ENCODE results near the gene GRIK4. TPM values are rescaled to one million over a fixed set of nuclear protein-coding genes. Genes with fewer than 3 reads are reported as not detected.
"Not testable (repeated sequence)": the region's sequence is repeated elsewhere in the genome, so short reads cannot be mapped to it uniquely, and the experiment has no call there.

The GRIK4 gene
- total RNA-seq, 2 experiments from 2014 or later = not detected

GRCh38 chr11:120756931-120757330, 245.4 kb downstream of the GRIK4 start:
- no peak for TF ChIP-seq CTCF (IDR thresholded peaks at IDR 0.05)
- ATAC-seq (ENCODE audit: poor library complexity) = no peak
- POLR2A ChIA-PET = no interaction called here
- H3K27me3 Mint-ChIP-seq = peaks cover 12% of the 10 kb centered on the region
- peaks cover 0 to 2% of the 10 kb centered on the region in 2 experiments for H3K27me3 ChIP-seq (ENCODE audit: control insufficient read depth in 1 of 2, insufficient read depth in 2 of 2, low read length in 2 of 2)
- DNase-seq = no peak
- intact Hi-C loops (cut with DNase I, micrococcal nuclease) = no loop called here
- CTCF ChIA-PET = no interaction called here
- H3K27ac Mint-ChIP-seq = no peak overlapping the region
- H3K36me3 Mint-ChIP-seq (ENCODE audit: low read depth) = no peaks in the 10 kb centered on the region
- H3K4me1 Mint-ChIP-seq (ENCODE audit: low read depth) = no peaks in the 10 kb centered on the region
- no peaks in the 10 kb centered on the region for H3K9me3 ChIP-seq (ENCODE audit: control insufficient read depth in 1 of 2, insufficient read depth in 1 of 2, low read length in 2 of 2)
- H3K27ac ChIP-seq (ENCODE audit: low read depth in 1 of 2, low read length in 2 of 2) = no peak overlapping the region
- H3K9me3 Mint-ChIP-seq = no peaks in the 10 kb centered on the region
- H3K4me3 Mint-ChIP-seq = no peak overlapping the region
- no peaks in the 10 kb centered on the region for H3K36me3 ChIP-seq (ENCODE audit: insufficient read depth, low read length)
- no peaks in the 10 kb centered on the region for H3K4me1 ChIP-seq (ENCODE audit: insufficient read depth, low read length)
- no peak overlapping the region for H3K4me3 ChIP-seq (ENCODE audit: low read length)

GRCh38 chr11:120759046-120759445, 247.5 kb downstream of the GRIK4 start:
- Mint-ChIP-seq H3K36me3 (ENCODE audit: low read depth) (no peaks in the 10 kb centered on the region), H3K27ac (no peak overlapping the region), H3K27me3 (peaks cover 13% of the 10 kb centered on the region), H3K4me1 (ENCODE audit: low read depth) (no peaks in the 10 kb centered on the region), H3K9me3 (no peaks in the 10 kb centered on the region), H3K4me3 (no peak overlapping the region)
- DNase-seq = no peak
- Histone ChIP-seq H3K4me1 (ENCODE audit: insufficient read depth, low read length) (no peaks in the 10 kb centered on the region), H3K36me3 (ENCODE audit: insufficient read depth, low read length) (no peaks in the 10 kb centered on the region), H3K27ac (ENCODE audit: low read depth in 1 of 2, low read length in 2 of 2) (no peak overlapping the region), H3K27me3 (ENCODE audit: control insufficient read depth in 1 of 2, insufficient read depth in 2 of 2, low read length in 2 of 2) (peaks cover 0 to 2% of the 10 kb centered on the region in 2 experiments), H3K4me3 (ENCODE audit: low read length) (no peak overlapping the region), H3K9me3 (ENCODE audit: control insufficient read depth in 1 of 2, insufficient read depth in 1 of 2, low read length in 2 of 2) (no peaks in the 10 kb centered on the region)
- no peak for TF ChIP-seq CTCF (IDR thresholded peaks at IDR 0.05)
- POLR2A ChIA-PET = no interaction called here
- no peak for ATAC-seq (ENCODE audit: poor library complexity)
- CTCF ChIA-PET = no interaction called here
- intact Hi-C loops (cut with DNase I, micrococcal nuclease) = no loop called here

GRCh38 chr11:120765710-120766109, 254.2 kb downstream of the GRIK4 start:
- DNase-seq; H3K36me3 ChIP-seq (ENCODE audit: insufficient read depth, low read length); H3K9me3 ChIP-seq (ENCODE audit: control insufficient read depth in 1 of 2, insufficient read depth in 1 of 2, low read length in 2 of 2); H3K4me1 Mint-ChIP-seq (ENCODE audit: low read depth); H3K4me3 Mint-ChIP-seq; CTCF ChIA-PET; ATAC-seq (ENCODE audit: poor library complexity); POLR2A ChIA-PET; intact Hi-C loops (cut with DNase I, micrococcal nuclease); H3K4me3 ChIP-seq (ENCODE audit: low read length); H3K4me1 ChIP-seq (ENCODE audit: insufficient read depth, low read length); H3K27me3 ChIP-seq (ENCODE audit: control insufficient read depth in 1 of 2, insufficient read depth in 2 of 2, low read length in 2 of 2); H3K36me3 Mint-ChIP-seq (ENCODE audit: low read depth); H3K9me3 Mint-ChIP-seq; H3K27ac Mint-ChIP-seq; H3K27ac ChIP-seq (ENCODE audit: low read depth in 1 of 2, low read length in 2 of 2): not testable (repeated sequence)
- H3K27me3 Mint-ChIP-seq = peaks cover 40% of the 10 kb centered on the region

- no peak overlapping the region for H3K4me3 ChIP-seq (ENCODE audit: low read length)
- no peaks in the 10 kb centered on the region for H3K4me1 Mint-ChIP-seq (ENCODE audit: low read depth)
- ATAC-seq (ENCODE audit: poor library complexity) (no peak), DNase-seq (no peak)
- POLR2A ChIA-PET = no interaction called here
- H3K9me3 Mint-ChIP-seq = peaks cover 2% of the 10 kb centered on the region
- intact Hi-C loops (cut with DNase I, micrococcal nuclease) = no loop called here
- H3K27ac ChIP-seq (ENCODE audit: low read depth in 1 of 2, low read length in 2 of 2) = no peak overlapping the region
- CTCF ChIA-PET = no interaction called here
- no peaks in the 10 kb centered on the region for H3K36me3 ChIP-seq (ENCODE audit: insufficient read depth, low read length)
- H3K4me3 Mint-ChIP-seq = no peak overlapping the region
- peaks cover 4% of the 10 kb centered on the region in 2 experiments for H3K27me3 ChIP-seq (ENCODE audit: control insufficient read depth in 1 of 2, insufficient read depth in 2 of 2, low read length in 2 of 2)
- TF ChIP-seq CTCF (IDR thresholded peaks at IDR 0.05) = no peak
- H3K27me3 Mint-ChIP-seq = peaks cover 41% of the 10 kb centered on the region
- H3K4me1 ChIP-seq (ENCODE audit: insufficient read depth, low read length) = no peaks in the 10 kb centered on the region
- peaks cover 0 to 8% of the 10 kb centered on the region in 2 experiments for H3K9me3 ChIP-seq (ENCODE audit: control insufficient read depth in 1 of 2, insufficient read depth in 1 of 2, low read length in 2 of 2)
- no peaks in the 10 kb centered on the region for H3K36me3 Mint-ChIP-seq (ENCODE audit: low read depth)
- H3K27ac Mint-ChIP-seq = no peak overlapping the region
Observed at GRCh38 chr11:120766318-120766717, 254.8 kb downstream of the GRIK4 start.

All from CD4-positive, alpha-beta T cell (primary cell).